ENCODE data around the gene KCNH2.

- TF ChIP-seq EZH2 (IDR thresholded peaks at IDR 0.05; ENCODE audit: borderline replicate concordance, insufficient read depth, low read depth, low read length, poor library complexity, severe bottlenecking) (no peak), CTCF (IDR thresholded peaks at IDR 0.05) (no peak)
Measured at GRCh38 chr7:150944066-150945042, 33.8 kb downstream of the KCNH2 start.
